Colonic mucosa (tissue), 4 donors: ENCODE results near the gene CENPVL2. TPM values are rescaled to one million over a fixed set of nuclear protein-coding genes. Genes with fewer than 3 reads are reported as not detected.
"Not testable (repeated sequence)": the region's sequence is repeated elsewhere in the genome, so short reads cannot be mapped to it uniquely, and the experiment has no call there.

Experiments used
- DNase-seq: peaks from one replicate; pipeline ENCODE4 v3.0.0-alpha.2; 2020
- H3K27ac ChIP-seq: fragments of 200-600 bp; one replicate; pipeline ENCODE4 v1.8.0; 2021
- H3K27me3 ChIP-seq: fragments of 200-600 bp; one replicate; pipeline ENCODE4 v1.8.0; 2021
- H3K36me3 ChIP-seq: fragments of 200-600 bp; one replicate; pipeline ENCODE4 v1.8.0; 2021
- H3K4me1 ChIP-seq: fragments of 200-600 bp; one replicate; pipeline ENCODE4 v1.8.0; 2021; ENCODE audit warnings: mild to moderate bottlenecking
- H3K4me3 ChIP-seq: fragments of 200-600 bp; one replicate; pipeline ENCODE4 v1.8.0; 2021
- H3K9ac ChIP-seq, 2 donors: one replicate each; pipeline ENCODE4 v1.7.0; 2013; ENCODE audit warnings: control low read depth in 2 of 2, low read depth in 2 of 2, low read length in 2 of 2
- H3K9me3 ChIP-seq: fragments of 200-600 bp; one replicate; pipeline ENCODE4 v1.8.0; 2021
- intact Hi-C: fragments of 100-400 bp; cut with DNase I; formaldehyde crosslinking; loops from one replicate; pipeline ENCODE4 v1.14.1; 2022
- total RNA-seq, 2 donors: library from RNA; stranded (reverse); fragmentation: NEBNext Ultra II Directional in 1 of 2; extraction: Animal tissue kit (Norgen Biotek cat#: 25700) in 1 of 2; gene quantifications; one replicate each; pipeline ENCODE4 v1.2.1, GENCODE V29; 2021
- TF ChIP-seq, protein P1 (sequence below): fragments of 200-600 bp; IDR thresholded peaks from one replicate; pipeline ENCODE4 v1.8.0; 2022; ENCODE audit warnings: antibody characterized with exemption, mild to moderate bottlenecking
- donor health status: healthy.
- donor health status: DM: no; HTN: no; CAD: no.
- donor health status: DM: no; HTN: no; CAD: no.

Gene CENPVL2
- total RNA-seq, 2 donors from 2014 or later, result not detected

- no peak overlapping the region for H3K9ac ChIP-seq
- no peak overlapping the region for H3K4me3 ChIP-seq
- no peaks in the 10 kb centered on the region for H3K27me3 ChIP-seq
- TF ChIP-seq, protein P1, sequence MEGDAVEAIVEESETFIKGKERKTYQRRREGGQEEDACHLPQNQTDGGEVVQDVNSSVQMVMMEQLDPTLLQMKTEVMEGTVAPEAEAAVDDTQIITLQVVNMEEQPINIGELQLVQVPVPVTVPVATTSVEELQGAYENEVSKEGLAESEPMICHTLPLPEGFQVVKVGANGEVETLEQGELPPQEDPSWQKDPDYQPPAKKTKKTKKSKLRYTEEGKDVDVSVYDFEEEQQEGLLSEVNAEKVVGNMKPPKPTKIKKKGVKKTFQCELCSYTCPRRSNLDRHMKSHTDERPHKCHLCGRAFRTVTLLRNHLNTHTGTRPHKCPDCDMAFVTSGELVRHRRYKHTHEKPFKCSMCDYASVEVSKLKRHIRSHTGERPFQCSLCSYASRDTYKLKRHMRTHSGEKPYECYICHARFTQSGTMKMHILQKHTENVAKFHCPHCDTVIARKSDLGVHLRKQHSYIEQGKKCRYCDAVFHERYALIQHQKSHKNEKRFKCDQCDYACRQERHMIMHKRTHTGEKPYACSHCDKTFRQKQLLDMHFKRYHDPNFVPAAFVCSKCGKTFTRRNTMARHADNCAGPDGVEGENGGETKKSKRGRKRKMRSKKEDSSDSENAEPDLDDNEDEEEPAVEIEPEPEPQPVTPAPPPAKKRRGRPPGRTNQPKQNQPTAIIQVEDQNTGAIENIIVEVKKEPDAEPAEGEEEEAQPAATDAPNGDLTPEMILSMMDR, result no peak
- intact Hi-C loops, result no loop called here
- H3K9me3 ChIP-seq, result no peaks in the 10 kb centered on the region
- H3K4me1 ChIP-seq, result no peaks in the 10 kb centered on the region
- no peaks in the 10 kb centered on the region for H3K36me3 ChIP-seq
- no peak for DNase-seq
- H3K27ac ChIP-seq, result no peak overlapping the region
These were observed 16.6 kb downstream of the CENPVL2 start for GRCh38 chrX:51665981-51666380.

GRCh38 chrX:51643377-51643776 lies 39.3 kb downstream of the CENPVL2 start:
- H3K27me3 ChIP-seq, result no peaks in the 10 kb centered on the region
- H3K9ac ChIP-seq, result no peak overlapping the region
- H3K27ac ChIP-seq, result no peak overlapping the region
- TF ChIP-seq, protein P1, result no peak
- H3K4me1 ChIP-seq, result no peaks in the 10 kb centered on the region
- H3K9me3 ChIP-seq, result no peaks in the 10 kb centered on the region
- no peak for DNase-seq
- H3K36me3 ChIP-seq, result no peaks in the 10 kb centered on the region
- intact Hi-C loops, result loop anchor here (5.0 kb wide), 1 partner anchor 219 kb away; no protein-coding TSS in a partner anchor
- no peak overlapping the region for H3K4me3 ChIP-seq

- no peaks in the 10 kb centered on the region for H3K4me1 ChIP-seq
- no peak overlapping the region for H3K27ac ChIP-seq
- intact Hi-C loops, result loop anchor here (5.0 kb wide), 1 partner anchor 221 kb away; no protein-coding TSS in a partner anchor
- H3K4me3 ChIP-seq, result no peak overlapping the region
- no peaks in the 10 kb centered on the region for H3K27me3 ChIP-seq
- no peak overlapping the region for H3K9ac ChIP-seq
- H3K36me3 ChIP-seq, result no peaks in the 10 kb centered on the region
- DNase-seq, result no peak
- H3K9me3 ChIP-seq, result no peaks in the 10 kb centered on the region
- TF ChIP-seq, protein P1, result no peak
These were observed 41.1 kb downstream of the CENPVL2 start for GRCh38 chrX:51641421-51642021.

DNA sequence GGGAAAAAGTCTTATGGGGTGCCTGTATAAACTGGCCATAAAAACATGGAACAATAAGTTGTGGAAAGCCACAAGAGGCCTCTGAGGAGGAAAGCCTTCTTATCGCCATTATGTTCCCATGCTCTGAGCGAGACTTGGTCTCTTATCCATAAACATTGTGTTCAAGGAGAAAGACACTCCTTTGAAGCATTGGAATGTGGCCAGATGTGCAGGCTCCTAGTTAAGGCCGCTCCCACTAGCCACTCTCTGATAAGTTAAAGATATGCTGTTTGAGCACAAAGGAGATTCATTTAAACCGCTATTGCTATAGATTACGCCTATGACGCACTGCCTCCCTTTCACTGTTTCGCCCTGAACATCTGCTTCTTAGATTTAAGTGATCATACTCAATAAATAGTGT lies 46.1 kb downstream of the CENPVL2 start:
- H3K27me3 ChIP-seq, H3K4me3 ChIP-seq, H3K9ac ChIP-seq, H3K36me3 ChIP-seq, H3K9me3 ChIP-seq, H3K4me1 ChIP-seq, H3K27ac ChIP-seq, DNase-seq, intact Hi-C loops: not testable (repeated sequence)

Other genes with a start within 250 kb of the CENPVL2 start
- 1 to 10 TPM in 1 of 2 donors, not detected in 1; 1.0 TPM for gene NUDT11, start 186.2 kb downstream of the CENPVL2 start, total RNA-seq
- gene CENPVL3, start 63.9 kb downstream of the CENPVL2 start, total RNA-seq, result not detected
- not detected for gene CENPVL1, start 27.7 kb upstream of the CENPVL2 start, total RNA-seq
- gene GSPT2, start 60.6 kb upstream of the CENPVL2 start, total RNA-seq, result 1 to 10 TPM; 5.7 to 6.7 TPM
- gene MAGED1, start 210.8 kb upstream of the CENPVL2 start, total RNA-seq, result 10 to 100 TPM; 68.2 to 96.8 TPM